ENCODE measurements around the gene SHFL. TPM values are rescaled to one million over a fixed set of nuclear protein-coding genes. Genes with fewer than 3 reads are reported as not detected.

The SHFL gene
- total RNA-seq, 2 experiments from 2014 or later: 21.9 to 28.5 TPM

DNA sequence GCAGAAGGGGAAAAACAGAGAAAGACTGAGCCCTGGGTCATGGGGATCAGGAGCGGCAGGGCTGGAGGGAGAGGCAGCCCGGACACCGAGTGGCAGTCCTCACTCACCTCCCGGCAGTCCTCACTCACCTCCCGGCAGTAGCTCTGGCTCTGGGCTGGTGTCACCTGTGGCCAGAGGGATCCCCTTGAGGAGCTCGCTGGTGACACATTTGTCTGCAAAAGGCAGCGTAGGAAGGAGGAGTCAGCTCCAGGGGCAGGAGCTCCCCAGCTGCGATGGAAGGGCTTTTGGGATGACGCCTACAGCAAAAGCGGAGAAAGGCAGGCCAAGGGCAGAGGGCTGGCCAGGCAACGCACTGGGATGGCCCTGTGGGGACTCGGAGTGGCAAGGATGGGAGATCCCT lies 32.8 kb downstream of the SHFL start:
- Histone ChIP-seq H3K4me2 (ENCODE audit: low read length) (peak overlapping the region; percentile 94), H3K27ac (ENCODE audit: low read depth, low read length, poor library complexity, severe bottlenecking) (peak overlapping the region; percentile 50), H4K20me1 (ENCODE audit: insufficient read depth, low read length) (no peaks in the 10 kb centered on the region), H3K9me2 (ENCODE audit: insufficient read depth, low read length) (no peaks in the 10 kb centered on the region), H3K4me3 (ENCODE audit: low read depth, low read length, poor library complexity, severe bottlenecking) (peak overlapping the region; percentile 91), H2AFZ (ENCODE audit: low read length) (no peak overlapping the region), H3K79me2 (ENCODE audit: insufficient read depth, low read depth, low read length) (peaks cover 19% of the 10 kb centered on the region; the same call in 1 of the 2 replicates), H3K36me3 (ENCODE audit: insufficient read depth, low read length) (peaks cover 42% of the 10 kb centered on the region), H3K9me3 (ENCODE audit: low read length) (no peaks in the 10 kb centered on the region), H3K4me1 (ENCODE audit: insufficient read depth, low read length, poor library complexity, severe bottlenecking) (peaks cover 6% of the 10 kb centered on the region)
- no TSS peak for BruUV-seq (replicated peaks)
- CTCF ChIA-PET (ENCODE audit: unreplicated experiment): no interaction called here
- POLR2A ChIA-PET: no interaction called here
- DNase-seq (ENCODE audit: low spot score): no peak
- TF ChIP-seq EZH2phosphoT487 (IDR thresholded peaks at IDR 0.05; ENCODE audit: borderline replicate concordance, low read depth, low read length) (no peak), CTCF (conservative IDR thresholded peaks at IDR 0.05; ENCODE audit: low read length) (no peak)
- intact Hi-C loops (cut with micrococcal nuclease; ENCODE audit: unreplicated experiment): loop anchor here (1.0 kb wide), 1 partner anchor 131 kb away; no protein-coding TSS in a partner anchor

GRCh38 chr19:10120538-10121189 lies 34.5 kb downstream of the SHFL start:
- no peak overlapping the region for H3K4me2 ChIP-seq (ENCODE audit: low read length)
- TF ChIP-seq CTCF (conservative IDR thresholded peaks at IDR 0.05; ENCODE audit: low read length) (no peak), EZH2phosphoT487 (IDR thresholded peaks at IDR 0.05; ENCODE audit: borderline replicate concordance, low read depth, low read length) (no peak)
- ChIA-PET POLR2A (interaction anchor here (0.6 to 1.1 kb wide), 2 partner anchors 41 to 278 kb away, joined by 3 to 4 read pairs; no protein-coding TSS in a partner anchor), CTCF (ENCODE audit: unreplicated experiment) (no interaction called here)
- H2AFZ ChIP-seq (ENCODE audit: low read length): no peak overlapping the region
- peaks cover 40% of the 10 kb centered on the region for H3K36me3 ChIP-seq (ENCODE audit: insufficient read depth, low read length)
- intact Hi-C loops (cut with micrococcal nuclease; ENCODE audit: unreplicated experiment): no loop called here
- no peak overlapping the region for H3K27ac ChIP-seq (ENCODE audit: low read depth, low read length, poor library complexity, severe bottlenecking)
- H3K9me2 ChIP-seq (ENCODE audit: insufficient read depth, low read length): no peaks in the 10 kb centered on the region
- H3K4me1 ChIP-seq (ENCODE audit: insufficient read depth, low read length, poor library complexity, severe bottlenecking): peaks cover 6% of the 10 kb centered on the region
- H3K9me3 ChIP-seq (ENCODE audit: low read length): no peaks in the 10 kb centered on the region
- DNase-seq (ENCODE audit: low spot score): no peak
- no peaks in the 10 kb centered on the region for H4K20me1 ChIP-seq (ENCODE audit: insufficient read depth, low read length)
- BruUV-seq (replicated peaks): no TSS peak
- H3K4me3 ChIP-seq (ENCODE audit: low read depth, low read length, poor library complexity, severe bottlenecking): no peak overlapping the region
- peaks cover 19% of the 10 kb centered on the region; the same call in 1 of the 2 replicates for H3K79me2 ChIP-seq (ENCODE audit: insufficient read depth, low read depth, low read length)

- intact Hi-C loops (cut with micrococcal nuclease; ENCODE audit: unreplicated experiment): no loop called here
These were observed 35.9 kb downstream of the SHFL start for GRCh38 chr19:10122045-10122444.

More at GRCh38 chr19:10122045-10122444, 35.9 kb downstream of the SHFL start:
- no peak overlapping the region for H3K4me3 ChIP-seq (ENCODE audit: low read depth, low read length, poor library complexity, severe bottlenecking)
- TF ChIP-seq CTCF (conservative IDR thresholded peaks at IDR 0.05; ENCODE audit: low read length): no peak
- no peak for TF ChIP-seq EZH2phosphoT487 (IDR thresholded peaks at IDR 0.05; ENCODE audit: borderline replicate concordance, low read depth, low read length)
- H3K79me2 ChIP-seq (ENCODE audit: insufficient read depth, low read depth, low read length): peaks cover 19% of the 10 kb centered on the region; the same call in 1 of the 2 replicates
- no peaks in the 10 kb centered on the region for H3K9me2 ChIP-seq (ENCODE audit: insufficient read depth, low read length)
- CTCF ChIA-PET (ENCODE audit: unreplicated experiment): no interaction called here
- peaks cover 40% of the 10 kb centered on the region for H3K36me3 ChIP-seq (ENCODE audit: insufficient read depth, low read length)
- DNase-seq (ENCODE audit: low spot score): no peak
- H3K27ac ChIP-seq (ENCODE audit: low read depth, low read length, poor library complexity, severe bottlenecking): no peak overlapping the region
- no TSS peak for BruUV-seq (replicated peaks)
- H3K9me3 ChIP-seq (ENCODE audit: low read length): no peaks in the 10 kb centered on the region
- no peak overlapping the region for H3K4me2 ChIP-seq (ENCODE audit: low read length)
- no peak overlapping the region for H2AFZ ChIP-seq (ENCODE audit: low read length)
- H3K4me1 ChIP-seq (ENCODE audit: insufficient read depth, low read length, poor library complexity, severe bottlenecking): peaks cover 6% of the 10 kb centered on the region
- POLR2A ChIA-PET: interaction anchor here (0.5 to 1.1 kb wide), 2 partner anchors 40 to 122 kb away, joined by 3 read pairs; no protein-coding TSS in a partner anchor
- no peaks in the 10 kb centered on the region for H4K20me1 ChIP-seq (ENCODE audit: insufficient read depth, low read length)
